Measurements from ENCODE around the gene RERE. TPM values are rescaled to one million over a fixed set of nuclear protein-coding genes. Genes with fewer than 3 reads are reported as not detected.
"Not testable (repeated sequence)": the region's sequence is repeated elsewhere in the genome, so short reads cannot be mapped to it uniquely, and the experiment has no call there.

The RERE gene
- total RNA-seq, 6 experiments from 2014 or later: 36.5 to 41.6 (median 37.5) TPM

GRCh38 chr1:8787218-8787617, 30.2 kb downstream of the RERE start:
- H3K9me3 Mint-ChIP-seq: no peaks in the 10 kb centered on the region
- H3K4me1 Mint-ChIP-seq (ENCODE audit: low read depth): no peaks in the 10 kb centered on the region
- peaks cover 2% of the 10 kb centered on the region; the same call in 1 of the 2 replicates for H3K27me3 Mint-ChIP-seq (ENCODE audit: insufficient read depth)
- H3K4me3 Mint-ChIP-seq: no peak overlapping the region
- H3K36me3 Mint-ChIP-seq (ENCODE audit: low read depth): no peaks in the 10 kb centered on the region
- no peak overlapping the region for H3K27ac Mint-ChIP-seq
- DNase-seq: no peak
- TF ChIP-seq CTCF (IDR thresholded peaks at IDR 0.05): no peak

- H3K27ac Mint-ChIP-seq; H3K4me3 Mint-ChIP-seq; H3K36me3 Mint-ChIP-seq (ENCODE audit: low read depth); DNase-seq; H3K9me3 Mint-ChIP-seq; H3K27me3 Mint-ChIP-seq (ENCODE audit: insufficient read depth); H3K4me1 Mint-ChIP-seq (ENCODE audit: low read depth): not testable (repeated sequence)
Observed at GRCh38 chr1:8786204-8786603, 31.2 kb downstream of the RERE start.

GRCh38 chr1:8782955-8783354, 34.5 kb downstream of the RERE start:
- no peak for TF ChIP-seq CTCF (IDR thresholded peaks at IDR 0.05)
- Mint-ChIP-seq H3K36me3 (ENCODE audit: low read depth) (no peaks in the 10 kb centered on the region), H3K4me3 (no peak overlapping the region), H3K4me1 (ENCODE audit: low read depth) (peaks cover 4% of the 10 kb centered on the region), H3K27ac (no peak overlapping the region), H3K27me3 (ENCODE audit: insufficient read depth) (peaks cover 2% of the 10 kb centered on the region; the same call in 1 of the 2 replicates), H3K9me3 (no peaks in the 10 kb centered on the region)
- DNase-seq: no peak

GRCh38 chr1:8782001-8782620, 35.3 kb downstream of the RERE start:
- DNase-seq: no peak
- Mint-ChIP-seq H3K36me3 (ENCODE audit: low read depth) (no peaks in the 10 kb centered on the region), H3K4me3 (no peak overlapping the region), H3K27me3 (ENCODE audit: insufficient read depth) (peaks cover 2% of the 10 kb centered on the region; the same call in 1 of the 2 replicates), H3K27ac (no peak overlapping the region), H3K9me3 (no peaks in the 10 kb centered on the region), H3K4me1 (ENCODE audit: low read depth) (peaks cover 8% of the 10 kb centered on the region)
- TF ChIP-seq CTCF (IDR thresholded peaks at IDR 0.05): no peak

- no peak overlapping the region for H3K27ac Mint-ChIP-seq
Observed at GRCh38 chr1:8780405-8780804, 37.0 kb downstream of the RERE start.

More at GRCh38 chr1:8780405-8780804, 37.0 kb downstream of the RERE start:
- TF ChIP-seq CTCF (IDR thresholded peaks at IDR 0.05): no peak
- H3K27me3 Mint-ChIP-seq (ENCODE audit: insufficient read depth): no peaks in the 10 kb centered on the region
- H3K9me3 Mint-ChIP-seq: no peaks in the 10 kb centered on the region
- H3K36me3 Mint-ChIP-seq (ENCODE audit: low read depth): no peaks in the 10 kb centered on the region
- peaks cover 8% of the 10 kb centered on the region for H3K4me1 Mint-ChIP-seq (ENCODE audit: low read depth)
- DNase-seq: no peak
- no peak overlapping the region for H3K4me3 Mint-ChIP-seq

Measured in HFFc6 (cell line).